SJSA1 (cell line): ENCODE measurements around the gene HS3ST4. TPM values are rescaled to one million over a fixed set of nuclear protein-coding genes. Genes with fewer than 3 reads are reported as not detected.

Experiments used
- DNase-seq, 2 experiments: peaks; one replicate each; pipeline ENCODE4 v3.0.0-alpha.2; 2015 to 2020; ENCODE audit warnings: low spot score in 2 of 2, low read depth in 1 of 2
- H3K27ac ChIP-seq: fragments of 250-450 bp; sonication (Bioruptor Pico); 2 replicates; pipeline ENCODE4 v1.5.1; 2020; ENCODE audit warnings: mild to moderate bottlenecking, moderate library complexity
- H3K27me3 ChIP-seq: fragments of 250-450 bp; sonication (Bioruptor Pico); replicated peaks from 2 replicates; pipeline ENCODE4 v1.5.1; 2020; ENCODE audit warnings: mild to moderate bottlenecking, moderate library complexity
- H3K36me3 ChIP-seq: fragments of 250-450 bp; sonication (Bioruptor Pico); 2 replicates; pipeline ENCODE4 v1.5.1; 2020; ENCODE audit warnings: mild to moderate bottlenecking
- H3K4me1 ChIP-seq: fragments of 250-450 bp; sonication (Bioruptor Pico); replicated peaks from 2 replicates; pipeline ENCODE4 v1.6.1; 2021; ENCODE audit warnings: mild to moderate bottlenecking
- H3K4me3 ChIP-seq: fragments of 250-450 bp; sonication (Bioruptor Pico); 2 replicates; pipeline ENCODE4 v1.5.1; 2020; ENCODE audit warnings: mild to moderate bottlenecking
- H3K9me3 ChIP-seq: fragments of 250-450 bp; sonication (Bioruptor Pico); replicated peaks from 2 replicates; pipeline ENCODE4 v1.5.1; 2020; ENCODE audit warnings: mild to moderate bottlenecking
- total RNA-seq: library from RNA; depleted of rRNA; stranded (reverse); fragments of >200 nt; shearing (Covaris generic); gene quantifications from 2 replicates; pipeline ENCODE4 v1.2.3, GENCODE V29; 2014; rRNA removed

Gene HS3ST4
- total RNA-seq = not detected in 2 replicates

- no peaks in the 10 kb centered on the region for H3K36me3 ChIP-seq
- no peaks in the 10 kb centered on the region for H3K4me1 ChIP-seq
- DNase-seq = no peak
- H3K4me3 ChIP-seq = no peak within 1 kb of the TSS
- no peaks in the 10 kb centered on the region for H3K9me3 ChIP-seq
- H3K27me3 ChIP-seq = peaks cover 73% of the 10 kb centered on the region
- H3K27ac ChIP-seq = no peak within 1 kb of the TSS
These were observed at the start of gene HS3ST4 for GRCh38 chr16:25691519-25692091. Gene HS3ST4 (plus strand): TSS chr16:25691959.

GRCh38 chr16:25643633-25644032 is 48.1 kb upstream of the HS3ST4 start:
- no peaks in the 10 kb centered on the region for H3K9me3 ChIP-seq
- no peak overlapping the region for H3K27ac ChIP-seq
- H3K4me3 ChIP-seq = no peak overlapping the region
- DNase-seq = no peak
- no peaks in the 10 kb centered on the region; the same call in 1 of the 2 replicates for H3K27me3 ChIP-seq
- no peaks in the 10 kb centered on the region for H3K4me1 ChIP-seq
- H3K36me3 ChIP-seq = no peaks in the 10 kb centered on the region

- Histone ChIP-seq H3K4me1 (no peaks in the 10 kb centered on the region), H3K36me3 (no peaks in the 10 kb centered on the region), H3K4me3 (no peak overlapping the region), H3K27ac (no peak overlapping the region), H3K27me3 (peaks cover 3% of the 10 kb centered on the region; the same call in 1 of the 2 replicates), H3K9me3 (no peaks in the 10 kb centered on the region)
- no peak for DNase-seq
These were observed 35.1 kb upstream of the HS3ST4 start for GRCh38 chr16:25656639-25657038.

- no peaks in the 10 kb centered on the region for H3K4me1 ChIP-seq
- no peak for DNase-seq
These were observed 14.9 kb upstream of the HS3ST4 start for GRCh38 chr16:25676820-25677219.

GRCh38 chr16:25679511-25679910 is 12.2 kb upstream of the HS3ST4 start:
- H3K27ac ChIP-seq = no peak overlapping the region
- H3K4me3 ChIP-seq = no peak overlapping the region
- H3K4me1 ChIP-seq = no peaks in the 10 kb centered on the region
- no peaks in the 10 kb centered on the region for H3K36me3 ChIP-seq
- H3K9me3 ChIP-seq = no peaks in the 10 kb centered on the region
- DNase-seq = no peak
- no peaks in the 10 kb centered on the region for H3K27me3 ChIP-seq

More at GRCh38 chr16:25676820-25677219, 14.9 kb upstream of the HS3ST4 start:
- Histone ChIP-seq H3K4me3 (no peak overlapping the region), H3K27ac (no peak overlapping the region), H3K27me3 (no peaks in the 10 kb centered on the region), H3K36me3 (no peaks in the 10 kb centered on the region), H3K9me3 (no peaks in the 10 kb centered on the region)

- no peak overlapping the region for H3K4me3 ChIP-seq
- H3K4me1 ChIP-seq = no peaks in the 10 kb centered on the region
- DNase-seq = no peak
- no peaks in the 10 kb centered on the region for H3K36me3 ChIP-seq
- H3K27me3 ChIP-seq = peaks cover 56% of the 10 kb centered on the region
- no peaks in the 10 kb centered on the region for H3K9me3 ChIP-seq
- no peak overlapping the region for H3K27ac ChIP-seq
These were observed 2.5 kb upstream of the HS3ST4 start for GRCh38 chr16:25689137-25689836.

- Histone ChIP-seq H3K9me3 (no peaks in the 10 kb centered on the region), H3K36me3 (no peaks in the 10 kb centered on the region), H3K4me3 (no peak overlapping the region), H3K27ac (no peak overlapping the region), H3K4me1 (no peaks in the 10 kb centered on the region), H3K27me3 (peaks cover 68% of the 10 kb centered on the region)
- no peak for DNase-seq
These were observed 1.1 kb upstream of the HS3ST4 start for GRCh38 chr16:25690552-25691143.

GRCh38 chr16:25692351-25692741 is 587 bp downstream of the HS3ST4 start:
- Histone ChIP-seq H3K9me3 (no peaks in the 10 kb centered on the region), H3K4me1 (no peaks in the 10 kb centered on the region), H3K27ac (no peak overlapping the region), H3K4me3 (no peak overlapping the region), H3K27me3 (peaks cover 73% of the 10 kb centered on the region), H3K36me3 (no peaks in the 10 kb centered on the region)
- no peak for DNase-seq

- DNase-seq = no peak
- Histone ChIP-seq H3K27me3 (peaks cover 73% of the 10 kb centered on the region), H3K27ac (no peak overlapping the region), H3K4me1 (no peaks in the 10 kb centered on the region), H3K36me3 (no peaks in the 10 kb centered on the region), H3K9me3 (no peaks in the 10 kb centered on the region), H3K4me3 (no peak overlapping the region)
These were observed 1.2 kb downstream of the HS3ST4 start for GRCh38 chr16:25692742-25693508.

- no peaks in the 10 kb centered on the region for H3K9me3 ChIP-seq
- H3K36me3 ChIP-seq = no peaks in the 10 kb centered on the region
- no peak for DNase-seq
- H3K27ac ChIP-seq = no peak overlapping the region
- no peaks in the 10 kb centered on the region for H3K4me1 ChIP-seq
- peaks cover 69% of the 10 kb centered on the region for H3K27me3 ChIP-seq
- no peak overlapping the region for H3K4me3 ChIP-seq
These were observed 1.9 kb downstream of the HS3ST4 start for GRCh38 chr16:25693631-25694030.

GRCh38 chr16:25699069-25699468 is 7.3 kb downstream of the HS3ST4 start:
- Histone ChIP-seq H3K4me1 (no peaks in the 10 kb centered on the region), H3K27me3 (peaks cover 32% of the 10 kb centered on the region), H3K4me3 (no peak overlapping the region), H3K36me3 (no peaks in the 10 kb centered on the region), H3K9me3 (no peaks in the 10 kb centered on the region), H3K27ac (no peak overlapping the region)
- DNase-seq = no peak

GRCh38 chr16:25700547-25700946 is 8.8 kb downstream of the HS3ST4 start:
- Histone ChIP-seq H3K9me3 (no peaks in the 10 kb centered on the region), H3K27ac (no peak overlapping the region), H3K27me3 (peaks cover 19% of the 10 kb centered on the region), H3K4me1 (no peaks in the 10 kb centered on the region), H3K4me3 (no peak overlapping the region), H3K36me3 (no peaks in the 10 kb centered on the region)
- DNase-seq = no peak

- Histone ChIP-seq H3K27me3 (0 out of 2 replicates have a peak, but pooled peaks cover 4% of the 10 kb centered on the region), H3K4me1 (no peaks in the 10 kb centered on the region), H3K36me3 (no peaks in the 10 kb centered on the region), H3K4me3 (no peak overlapping the region), H3K27ac (no peak overlapping the region), H3K9me3 (no peaks in the 10 kb centered on the region)
- no peak for DNase-seq
These were observed 15.8 kb downstream of the HS3ST4 start for GRCh38 chr16:25707553-25707952.
